ENCODE results near the gene ZNF749. TPM values are rescaled to one million over a fixed set of nuclear protein-coding genes. Genes with fewer than 3 reads are reported as not detected.
A peak's percentile ranks its signal among the peaks of the same experiment; 100 is the strongest.

ZNF749 gene
- total and polyA plus RNA-seq, 10 of the 15 experiments (the other 5 are each of a cell fraction or from before 2014, with no cell fraction given): 3.1 to 20.2 (median 13.7) TPM

GRCh38 chr19:57477191-57478008, 42.3 kb downstream of the ZNF749 start, which contains the start of gene ZNF772 (continued):
- TF ChIP-seq ZNF592 (IDR thresholded peaks at IDR 0.05): no peak
- no peak for TF ChIP-seq RCOR1 (conservative IDR thresholded peaks at IDR 0.05; ENCODE audit: low read depth, low read length)
- no peak for TF ChIP-seq TCF7 (IDR thresholded peaks at IDR 0.05; ENCODE audit: borderline replicate concordance)
- TF ChIP-seq BHLHE40 (IDR thresholded peaks at IDR 0.05; ENCODE audit: borderline replicate concordance in 1 of 2, low read depth in 2 of 2, low read length in 1 of 2): 0 out of 4 replicates have a peak, but pooled peaks of 1 of the 2 experiments have one; percentile 14
- no peak for TF ChIP-seq MEF2B (IDR thresholded peaks at IDR 0.05; ENCODE audit: partially characterized antibody, poor library complexity, severe bottlenecking)
- TF ChIP-seq ZNF24 (IDR thresholded peaks at IDR 0.05): no peak
- peak; percentile 99 for TF ChIP-seq MLLT1 (IDR thresholded peaks at IDR 0.05)
- no peak for TF ChIP-seq BCLAF1 (IDR thresholded peaks at IDR 0.05)
- TF ChIP-seq HDAC2 (IDR thresholded peaks at IDR 0.05): no peak
- TF ChIP-seq CUX1 (IDR thresholded peaks at IDR 0.05; ENCODE audit: insufficient replicate concordance, low read depth, low read length): no peak

All from GM12878 (cell line).